ENCODE results near the gene OR1J1. TPM values are rescaled to one million over a fixed set of nuclear protein-coding genes. Genes with fewer than 3 reads are reported as not detected.

Gene OR1J1
- total and polyA plus RNA-seq, 2 of the 8 experiments (the other 6 are each of a cell fraction or from before 2014, with no cell fraction given), result not detected

- Histone ChIP-seq H3K79me1 (ENCODE audit: low read depth, low read length) (no peaks in the 10 kb centered on the region), H3K4me3 (ENCODE audit: extremely low read depth in 1 of 4, insufficient read depth in 2 of 4, low read depth in 3 of 4, low read length in 4 of 4) (no peak within 1 kb of the TSS), H3K14ac (ENCODE audit: insufficient read length) (no peak within 1 kb of the TSS), H2AFZ (ENCODE audit: low read length) (no peak within 1 kb of the TSS), H4K5ac (ENCODE audit: insufficient read length, low read depth, low read length) (no peak within 1 kb of the TSS), H2BK20ac (ENCODE audit: low read length) (no peak within 1 kb of the TSS), H4K20me1 (replicated peaks in 1 of 2; ENCODE audit: control insufficient read depth in 1 of 2, insufficient read depth in 2 of 2, low read length in 2 of 2) (no peaks in the 10 kb centered on the region), H2AK5ac (ENCODE audit: low read depth, low read length) (no peak within 1 kb of the TSS), H3K36me3 (ENCODE audit: control insufficient read depth in 2 of 4, insufficient read depth in 4 of 4, low read length in 3 of 4) (no peaks in the 10 kb centered on the region), H2BK120ac (replicated peaks; ENCODE audit: low read depth, low read length) (no peak within 1 kb of the TSS), H4K8ac (ENCODE audit: extremely low read depth, insufficient read depth, low read length) (no peak within 1 kb of the TSS), H3K23me2 (ENCODE audit: low read depth, low read length) (no peaks in the 10 kb centered on the region), H3K56ac (replicated peaks; ENCODE audit: insufficient read length, low read depth, low read length) (no peak within 1 kb of the TSS), H3K79me2 (ENCODE audit: control insufficient read depth in 1 of 2, insufficient read depth in 2 of 2, low read length in 2 of 2) (no peaks in the 10 kb centered on the region), H3K23ac (ENCODE audit: insufficient read length) (no peak within 1 kb of the TSS), H3K9me3 (ENCODE audit: insufficient read depth in 2 of 2, low read depth in 1 of 2, low read length in 1 of 2) (peaks cover 47 to 64% of the 10 kb centered on the region in 2 experiments), H2BK12ac (ENCODE audit: low read depth, low read length) (no peak within 1 kb of the TSS), H2BK15ac (ENCODE audit: low read length) (no peak within 1 kb of the TSS), H3K27me3 (replicated peaks in 1 of 4; ENCODE audit: control insufficient read depth in 3 of 4, extremely low read depth in 1 of 4, insufficient read depth in 3 of 4, low read length in 3 of 4) (no peaks in the 10 kb centered on the region), H4K91ac (replicated peaks; ENCODE audit: insufficient read length, low read length) (no peak within 1 kb of the TSS), H3K18ac (ENCODE audit: extremely low read depth, low read length) (no peak within 1 kb of the TSS), H3K4ac (replicated peaks; ENCODE audit: insufficient read length, low read depth, low read length) (no peak within 1 kb of the TSS), H3K9ac (replicated peaks in 1 of 4; ENCODE audit: extremely low read depth in 1 of 4, low read depth in 3 of 4, low read length in 3 of 4) (no peak within 1 kb of the TSS), H3K4me1 (replicated peaks in 1 of 4; ENCODE audit: control insufficient read depth in 3 of 4, insufficient read depth in 4 of 4, low read length in 3 of 4) (no peaks in the 10 kb centered on the region), H2BK5ac (ENCODE audit: low read depth, low read length) (no peak within 1 kb of the TSS), H3K4me2 (ENCODE audit: insufficient read depth in 1 of 2, low read depth in 2 of 2, low read length in 2 of 2) (no peak within 1 kb of the TSS), H3K27ac (ENCODE audit: low read depth, low read length) (no peak within 1 kb of the TSS)
- 60% methylated on average over 5 of the region's 6 CpGs; no CpG with 5 or more reads in 1 of the 2 experiments for WGBS, 2 experiments (ENCODE audit: extremely low coverage in 1 of 2, insufficient coverage in 1 of 2, insufficient read length in 1 of 2, insufficient replicate concordance in 2 of 2, low coverage in 1 of 2, low lambda C conversion rate in 2 of 2, missing lambda C conversion rate in 1 of 2)
- POLR2A ChIA-PET (ENCODE audit: partially characterized antibody), result no interaction called here
- CTCF ChIA-PET (ENCODE audit: partially characterized antibody), result interaction anchor here (1.4 kb wide), 1 partner anchor 11 kb away, joined by 3 read pairs; no protein-coding TSS in a partner anchor
- FAIRE-seq (no peak), DNase-seq (ENCODE audit: low read depth in 1 of 2, low spot score in 2 of 2) (no peak)
- TF ChIP-seq CBX5 (IDR thresholded peaks at IDR 0.05; ENCODE audit: low read depth, low read length) (no peak), ATF3 (IDR thresholded peaks at IDR 0.05; ENCODE audit: insufficient read depth, low read depth, low read length) (no peak), MAX (IDR thresholded peaks at IDR 0.05) (no peak), FOSL1 (IDR thresholded peaks at IDR 0.05; ENCODE audit: insufficient read depth, low read depth, low read length) (no peak), EZH2 (IDR thresholded peaks at IDR 0.05; ENCODE audit: low read depth, low read length, severe bottlenecking) (no peak), TAF7 (optimal IDR thresholded peaks at IDR 0.05; ENCODE audit: borderline replicate concordance, low read depth, low read length) (no peak), HDAC2 (IDR thresholded peaks at IDR 0.05; ENCODE audit: borderline replicate concordance in 1 of 2, low read depth in 2 of 2, low read length in 2 of 2) (no peak), POLR2AphosphoS5 (IDR thresholded peaks at IDR 0.05; ENCODE audit: low read depth, low read length) (no peak), PHF8 (conservative IDR thresholded peaks at IDR 0.05; ENCODE audit: low read depth, low read length) (no peak), TEAD4 (IDR thresholded peaks at IDR 0.05; ENCODE audit: low read depth, low read length) (no peak), SP2 (IDR thresholded peaks at IDR 0.05; ENCODE audit: low read length) (no peak), NANOG (IDR thresholded peaks at IDR 0.05; ENCODE audit: insufficient read depth, low read depth, low read length, poor library complexity, severe bottlenecking) (no peak), CHD2 (IDR thresholded peaks at IDR 0.05; ENCODE audit: low read length) (no peak)
Observed at GRCh38 chr9:122510502-122510901, 32.8 kb upstream of the OR1J1 start, which contains the start of gene OR1J2. TSS of gene OR1J2 (plus strand) at chr9:122510802. CDS start at chr9:122510802, 0 bp downstream.
